Subcutaneous abdominal adipose tissue (tissue), 5 donors: Measurements from ENCODE around the gene KRT81.

ENCODE experiments used
- H3K27ac ChIP-seq: one replicate; pipeline ENCODE4 v1.7.0; 2013; ENCODE audit warnings: low read depth, mild to moderate bottlenecking, inconsistent platforms, low read length, moderate library complexity
- H3K27me3 ChIP-seq, 5 donors: one replicate each; pipeline ENCODE4 v1.7.0; 2013; ENCODE audit warnings: low read length in 5 of 5, inconsistent platforms in 1 of 5; ENCODE audit not compliant: control insufficient read depth in 5 of 5, insufficient read depth in 4 of 5
- H3K36me3 ChIP-seq, 5 donors: one replicate each; pipeline ENCODE4 v1.7.0; 2013; ENCODE audit warnings: low read length in 5 of 5; ENCODE audit not compliant: control insufficient read depth in 5 of 5, insufficient read depth in 5 of 5
- H3K4me1 ChIP-seq, 5 donors: one replicate each; pipeline ENCODE4 v1.7.0; 2013; ENCODE audit warnings: low read length in 5 of 5, mild to moderate bottlenecking in 3 of 5, moderate library complexity in 1 of 5; ENCODE audit not compliant: control insufficient read depth in 5 of 5, insufficient read depth in 5 of 5
- H3K4me3 ChIP-seq, 5 donors: one replicate each; pipeline ENCODE4 v1.7.0; 2013; ENCODE audit warnings: low read length in 5 of 5, low read depth in 1 of 5
- H3K9ac ChIP-seq, 5 donors: one replicate each; pipeline ENCODE4 v1.7.0; 2013; ENCODE audit warnings: low read length in 5 of 5, mild to moderate bottlenecking in 4 of 5, moderate library complexity in 3 of 5
- H3K9me3 ChIP-seq, 5 donors: one replicate each; pipeline ENCODE4 v1.7.0; 2013; ENCODE audit warnings: low read length in 5 of 5; ENCODE audit not compliant: control insufficient read depth in 5 of 5
- donor health status: healthy.
- donor health status: healthy.
- donor health status: healthy.
- donor health status: healthy.
- donor health status: healthy.

The KRT81 gene

DNA sequence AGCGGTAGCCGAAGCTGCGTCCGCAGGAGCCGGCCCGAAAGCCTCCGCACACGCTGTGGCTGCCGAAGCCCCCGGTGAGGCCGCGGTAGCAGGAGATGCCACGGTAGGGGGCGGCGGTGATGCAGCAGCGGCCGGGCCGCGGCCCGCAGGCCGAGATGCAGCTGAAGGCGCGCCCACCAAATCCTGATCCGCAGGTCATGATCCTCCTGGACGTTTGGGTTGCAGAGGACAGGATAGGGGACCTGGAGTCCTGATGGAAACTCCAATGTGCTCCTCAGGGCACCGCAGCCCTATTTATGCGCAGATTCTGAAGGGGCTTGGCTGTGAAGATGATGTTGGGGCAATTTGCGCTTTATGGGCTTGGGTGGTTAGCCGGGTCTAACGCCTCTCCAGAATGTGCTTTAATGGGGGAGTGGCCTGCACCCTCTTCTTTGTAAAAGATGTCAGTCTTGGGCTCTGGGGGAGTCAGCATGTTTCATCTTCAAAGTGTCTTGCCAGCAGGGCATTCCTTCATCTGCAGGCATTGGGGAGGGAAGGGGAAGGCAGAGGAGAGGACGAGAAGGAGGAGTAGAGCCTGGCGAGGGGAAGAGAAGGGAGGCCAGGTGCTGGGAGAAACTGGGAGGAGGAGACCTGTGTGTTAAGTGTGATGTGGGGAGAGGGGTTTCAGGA, at the start of gene KRT81:
TSS of gene KRT81 (minus strand) at position 268 of the 669 bp plus-strand sequence. CDS start at position 199, 69 bp downstream.
- Histone ChIP-seq H3K4me1 (no peaks in the 10 kb centered on the region), H3K36me3 (no peaks in the 10 kb centered on the region), H3K9ac (no peak within 1 kb of the TSS), H3K27ac (no peak within 1 kb of the TSS), H3K4me3 (no peak within 1 kb of the TSS), H3K27me3 (peaks cover 4 to 20% (median 13%) of the 10 kb centered on the region in 5 donors), H3K9me3 (no peaks in the 10 kb centered on the region)

DNA sequence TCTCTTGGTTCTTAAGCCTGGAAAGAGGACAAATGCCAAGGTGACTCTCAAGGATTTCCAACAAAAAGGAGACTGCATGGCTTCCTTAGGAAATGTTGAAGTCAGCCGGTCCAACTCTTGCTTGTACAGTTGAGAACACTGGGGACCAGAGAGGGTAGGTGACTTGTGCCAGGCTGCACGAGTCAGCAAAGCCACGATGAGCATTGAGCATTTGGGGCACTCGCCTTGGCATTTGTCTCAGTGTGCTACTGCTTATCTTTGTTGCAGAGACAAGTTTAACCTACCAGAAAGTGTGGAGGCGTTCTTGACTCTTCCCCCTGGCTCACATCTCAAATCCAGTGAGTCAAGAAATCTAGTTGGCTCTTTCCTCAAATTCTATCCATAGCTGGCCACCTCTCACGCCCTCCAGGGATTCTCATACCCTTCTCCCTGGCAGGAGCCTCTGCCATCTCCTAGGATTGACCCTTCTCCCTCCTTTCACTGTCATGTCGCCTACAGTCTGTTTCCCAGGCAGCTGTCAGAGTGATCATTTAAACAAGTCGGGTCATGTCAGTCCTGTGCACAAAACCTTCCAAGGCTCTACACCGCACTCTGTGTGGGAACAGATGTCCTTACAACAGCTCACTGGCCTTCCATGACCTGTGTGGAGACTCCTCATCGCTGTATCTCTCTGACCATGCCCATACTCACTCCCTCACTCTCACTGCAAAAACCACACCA, 47.1 kb upstream of the KRT81 start:
- no peak overlapping the region for H3K27ac ChIP-seq
- H3K9me3 ChIP-seq = peaks cover 6 to 19% (median 15%) of the 10 kb centered on the region in 5 donors
- H3K9ac ChIP-seq = no peak overlapping the region
- no peaks in the 10 kb centered on the region for H3K36me3 ChIP-seq
- H3K4me1 ChIP-seq = peaks cover 0 to 11% (median 5%) of the 10 kb centered on the region in 5 donors
- H3K27me3 ChIP-seq = peaks cover 0 to 6% (median 0%) of the 10 kb centered on the region in 5 donors
- no peak overlapping the region for H3K4me3 ChIP-seq

DNA sequence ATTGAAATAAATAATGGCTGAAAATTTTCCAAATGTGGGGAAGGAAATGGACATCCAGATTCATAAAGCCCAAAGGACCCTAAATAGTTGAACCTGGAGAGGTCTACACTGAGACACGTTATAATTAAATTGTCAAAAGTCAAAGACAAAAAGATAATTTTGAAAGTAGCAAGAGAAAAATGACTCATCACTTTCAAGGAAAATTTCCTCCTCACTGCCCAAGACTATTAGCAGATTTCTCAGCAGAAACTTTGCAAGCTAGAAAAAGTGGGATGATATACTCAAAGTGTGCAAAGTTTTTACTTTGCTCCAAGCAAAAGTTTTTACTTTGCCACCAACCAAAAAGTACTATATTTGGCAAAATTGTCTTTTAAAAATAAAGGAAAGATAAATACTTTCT, 45.7 kb upstream of the KRT81 start:
- Histone ChIP-seq H3K9me3 (peaks cover 6 to 13% (median 10%) of the 10 kb centered on the region in 5 donors), H3K9ac (no peak overlapping the region), H3K4me1 (peaks cover 0 to 11% (median 5%) of the 10 kb centered on the region in 5 donors), H3K27ac (no peak overlapping the region), H3K27me3 (peaks cover 0 to 6% (median 0%) of the 10 kb centered on the region in 5 donors), H3K36me3 (no peaks in the 10 kb centered on the region), H3K4me3 (no peak overlapping the region)

DNA sequence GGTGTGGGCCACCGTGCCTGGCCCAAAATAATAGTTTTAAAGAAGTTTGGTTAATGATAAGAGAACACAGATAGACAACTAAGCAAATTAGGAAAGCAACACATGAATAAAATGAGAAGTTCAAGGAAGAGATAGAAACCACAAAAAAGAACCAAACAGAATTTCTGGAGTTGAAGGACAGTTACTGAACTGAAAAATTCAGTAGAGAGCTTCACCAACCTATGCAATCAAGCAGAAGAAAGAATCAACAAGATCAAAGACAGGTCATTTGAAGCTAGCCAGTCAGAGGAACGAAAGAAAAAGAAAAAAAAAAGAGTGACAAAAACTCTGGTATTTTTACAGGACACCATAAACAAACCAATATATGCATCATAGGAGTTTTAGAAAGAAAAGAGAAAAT, 45.3 kb upstream of the KRT81 start:
- Histone ChIP-seq H3K4me1 (peaks cover 0 to 11% (median 5%) of the 10 kb centered on the region in 5 donors), H3K4me3 (no peak overlapping the region), H3K36me3 (no peaks in the 10 kb centered on the region), H3K9me3 (peaks cover 6 to 13% (median 10%) of the 10 kb centered on the region in 5 donors), H3K9ac (no peak overlapping the region), H3K27me3 (peaks cover 0 to 6% (median 0%) of the 10 kb centered on the region in 5 donors), H3K27ac (no peak overlapping the region)

GRCh38 chr12:52335598-52336262, 44.4 kb upstream of the KRT81 start:
- H3K9me3 ChIP-seq = peaks cover 6 to 13% (median 10%) of the 10 kb centered on the region in 5 donors
- no peak overlapping the region for H3K4me3 ChIP-seq
- no peak overlapping the region for H3K27ac ChIP-seq
- peaks cover 0 to 11% (median 5%) of the 10 kb centered on the region in 5 donors for H3K4me1 ChIP-seq
- no peak overlapping the region for H3K9ac ChIP-seq
- peaks cover 0 to 3% (median 0%) of the 10 kb centered on the region in 5 donors for H3K27me3 ChIP-seq
- H3K36me3 ChIP-seq = no peaks in the 10 kb centered on the region

GRCh38 chr12:52334185-52334584, 42.9 kb upstream of the KRT81 start:
- H3K27ac ChIP-seq = no peak overlapping the region

GRCh38 chr12:52333321-52333720, 42.0 kb upstream of the KRT81 start:
- Histone ChIP-seq H3K27ac (no peak overlapping the region), H3K4me1 (peaks cover 0 to 3% (median 0%) of the 10 kb centered on the region in 5 donors), H3K27me3 (peaks cover 0 to 10% (median 3%) of the 10 kb centered on the region in 5 donors), H3K9ac (no peak overlapping the region), H3K9me3 (peaks cover 6 to 11% (median 10%) of the 10 kb centered on the region in 5 donors), H3K4me3 (no peak overlapping the region), H3K36me3 (no peaks in the 10 kb centered on the region)

More at GRCh38 chr12:52334185-52334584, 42.9 kb upstream of the KRT81 start:
- peaks cover 0 to 11% (median 5%) of the 10 kb centered on the region in 5 donors for H3K4me1 ChIP-seq
- H3K27me3 ChIP-seq = peaks cover 0 to 3% (median 3%) of the 10 kb centered on the region in 5 donors
- no peak overlapping the region for H3K9ac ChIP-seq
- no peak overlapping the region for H3K4me3 ChIP-seq
- peaks cover 6 to 13% (median 10%) of the 10 kb centered on the region in 5 donors for H3K9me3 ChIP-seq
- no peaks in the 10 kb centered on the region for H3K36me3 ChIP-seq

DNA sequence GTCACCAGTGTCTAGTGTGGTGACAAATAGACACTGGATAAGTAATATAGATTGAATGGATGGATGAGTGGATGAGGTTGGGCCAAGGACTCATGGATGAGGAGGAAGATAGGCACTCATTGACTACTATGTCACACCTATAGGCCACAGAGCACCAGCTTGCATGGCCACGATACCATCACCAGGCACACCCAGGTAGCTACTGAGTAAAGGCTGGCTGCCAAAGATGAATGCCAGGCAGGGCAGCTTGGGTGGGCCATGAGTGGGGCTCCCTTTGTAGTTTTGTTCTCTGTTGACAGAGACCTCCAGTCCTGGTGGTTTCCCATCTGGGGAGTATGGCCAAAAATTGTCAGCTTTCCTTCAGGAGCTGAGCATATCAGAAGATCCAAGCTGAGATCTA, 41.0 kb upstream of the KRT81 start:
- Histone ChIP-seq H3K9me3 (peaks cover 6 to 11% (median 8%) of the 10 kb centered on the region in 5 donors), H3K4me3 (no peak overlapping the region), H3K27me3 (peaks cover 0 to 10% (median 3%) of the 10 kb centered on the region in 5 donors), H3K36me3 (no peaks in the 10 kb centered on the region), H3K9ac (no peak overlapping the region), H3K27ac (no peak overlapping the region), H3K4me1 (no peaks in the 10 kb centered on the region)

GRCh38 chr12:52331833-52332232, 40.5 kb upstream of the KRT81 start:
- Histone ChIP-seq H3K9me3 (peaks cover 2 to 11% (median 8%) of the 10 kb centered on the region in 5 donors), H3K27ac (no peak overlapping the region), H3K36me3 (no peaks in the 10 kb centered on the region), H3K9ac (no peak overlapping the region), H3K4me1 (no peaks in the 10 kb centered on the region), H3K4me3 (no peak overlapping the region), H3K27me3 (peaks cover 0 to 13% (median 3%) of the 10 kb centered on the region in 5 donors)
